GM19372 (cell line): ENCODE results near the gene ZNF384.

Source experiments
- ATAC-seq: cut with Tn5 transposase; IDR thresholded peaks from one replicate; pipeline ENCODE4 v1.9.1; 2021; ENCODE audit warnings: mild to moderate bottlenecking, low read depth, moderate library complexity; ENCODE audit not compliant: unreplicated experiment

The ZNF384 gene

GRCh38 chr12:6631549-6631961 lies 57.6 kb downstream of the ZNF384 start:
- no peak for ATAC-seq

GRCh38 chr12:6630736-6631135 lies 58.4 kb downstream of the ZNF384 start:
- ATAC-seq, result no peak

- no peak for ATAC-seq
These were observed 61.6 kb downstream of the ZNF384 start for GRCh38 chr12:6627616-6628015.

- no peak for ATAC-seq
These were observed 62.4 kb downstream of the ZNF384 start for GRCh38 chr12:6626654-6627283.

GRCh38 chr12:6620885-6621274 lies 68.3 kb downstream of the ZNF384 start:
- no peak for ATAC-seq

GRCh38 chr12:6620137-6620884 lies 68.9 kb downstream of the ZNF384 start:
- ATAC-seq, result no peak

GRCh38 chr12:6618483-6619225 lies 70.5 kb downstream of the ZNF384 start:
- ATAC-seq, result no peak
